Measurements from ENCODE around the gene PDE4D. TPM values are rescaled to one million over a fixed set of nuclear protein-coding genes. Genes with fewer than 3 reads are reported as not detected.

The PDE4D gene
- total RNA-seq, 1 experiment from 2014 or later, result 15.0 TPM

Small RNAs within 50 kb of the gene (small RNA-seq; reads per million reads assigned to genes)
- 2.4 reads per million, percentile 69 among the genes with 10 or more reads in this experiment for gene MIR582
